GM06990 (cell line): ENCODE data around the gene LACTB.

Experiments used
- DNase-seq: peaks from one replicate; pipeline ENCODE4 v3.0.0-alpha.2; 2011; ENCODE audit not compliant: insufficient read length; ENCODE audit errors: extremely low read depth
- H3K27me3 ChIP-seq: replicated peaks from 2 replicates; pipeline ENCODE4 v1.6.0; 2011; ENCODE audit warnings: low read length; ENCODE audit not compliant: control insufficient read depth, insufficient read depth
- H3K36me3 ChIP-seq: 2 replicates; pipeline ENCODE4 v1.5.1; 2011; ENCODE audit warnings: low read length; ENCODE audit not compliant: control insufficient read depth, insufficient read depth
- H3K4me3 ChIP-seq: replicated peaks from 2 replicates; pipeline ENCODE4 v1.5.1; 2011; ENCODE audit warnings: low read depth, mild to moderate bottlenecking, control low read depth, low read length
- TF ChIP-seq, protein P1 (sequence below): IDR thresholded peaks from 2 replicates; pipeline ENCODE4 v1.5.1; 2011; ENCODE audit warnings: low read length, control low read depth, mild to moderate bottlenecking, inconsistent platforms; ENCODE audit not compliant: insufficient read depth, poor library complexity, severe bottlenecking

LACTB gene

DNA sequence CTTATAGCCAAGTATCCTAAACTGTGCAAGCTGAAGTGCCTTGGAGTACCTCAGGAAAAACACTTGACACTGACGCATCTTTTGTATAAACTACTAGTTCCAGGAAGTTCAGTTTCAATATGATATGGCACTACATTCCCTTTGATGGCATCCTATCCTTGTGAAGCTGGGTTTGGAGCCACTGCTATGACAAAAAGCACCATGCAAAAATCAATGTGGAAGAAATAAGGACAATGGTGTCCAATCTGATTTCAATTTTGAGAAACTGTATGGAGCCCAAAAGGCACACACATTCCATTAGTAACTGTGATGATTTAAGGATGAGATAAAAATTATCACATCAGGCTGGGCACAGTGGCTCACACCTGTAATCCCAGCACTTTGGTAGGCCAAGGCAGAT, 30.0 kb downstream of the LACTB start:
- Histone ChIP-seq H3K4me3 (no peak overlapping the region), H3K27me3 (no peaks in the 10 kb centered on the region), H3K36me3 (peaks cover 6% of the 10 kb centered on the region)
- DNase-seq, result no peak
- TF ChIP-seq, protein P1, sequence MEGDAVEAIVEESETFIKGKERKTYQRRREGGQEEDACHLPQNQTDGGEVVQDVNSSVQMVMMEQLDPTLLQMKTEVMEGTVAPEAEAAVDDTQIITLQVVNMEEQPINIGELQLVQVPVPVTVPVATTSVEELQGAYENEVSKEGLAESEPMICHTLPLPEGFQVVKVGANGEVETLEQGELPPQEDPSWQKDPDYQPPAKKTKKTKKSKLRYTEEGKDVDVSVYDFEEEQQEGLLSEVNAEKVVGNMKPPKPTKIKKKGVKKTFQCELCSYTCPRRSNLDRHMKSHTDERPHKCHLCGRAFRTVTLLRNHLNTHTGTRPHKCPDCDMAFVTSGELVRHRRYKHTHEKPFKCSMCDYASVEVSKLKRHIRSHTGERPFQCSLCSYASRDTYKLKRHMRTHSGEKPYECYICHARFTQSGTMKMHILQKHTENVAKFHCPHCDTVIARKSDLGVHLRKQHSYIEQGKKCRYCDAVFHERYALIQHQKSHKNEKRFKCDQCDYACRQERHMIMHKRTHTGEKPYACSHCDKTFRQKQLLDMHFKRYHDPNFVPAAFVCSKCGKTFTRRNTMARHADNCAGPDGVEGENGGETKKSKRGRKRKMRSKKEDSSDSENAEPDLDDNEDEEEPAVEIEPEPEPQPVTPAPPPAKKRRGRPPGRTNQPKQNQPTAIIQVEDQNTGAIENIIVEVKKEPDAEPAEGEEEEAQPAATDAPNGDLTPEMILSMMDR, result no peak

DNA sequence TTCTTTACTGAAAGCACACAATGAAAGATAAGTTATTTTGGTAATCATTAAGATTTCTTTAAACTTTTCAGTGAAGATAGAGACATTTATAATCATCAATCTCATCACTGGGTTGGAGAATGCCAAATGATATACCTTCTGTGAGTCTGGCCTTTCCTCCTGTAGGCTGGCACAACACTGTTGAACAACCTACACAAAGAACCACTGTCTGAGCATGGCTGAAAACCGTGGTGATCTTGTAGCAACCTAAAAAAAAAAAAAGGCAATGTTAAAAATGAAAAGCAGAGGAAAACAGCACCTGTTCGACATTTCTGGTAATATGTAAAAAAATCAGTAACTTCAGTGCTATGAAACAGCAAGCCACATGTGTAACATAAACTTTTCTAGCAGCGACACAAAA, 33.8 kb downstream of the LACTB start:
- Histone ChIP-seq H3K27me3 (no peaks in the 10 kb centered on the region), H3K4me3 (peak overlapping the region; percentile 75), H3K36me3 (peaks cover 6% of the 10 kb centered on the region)
- TF ChIP-seq, protein P1, result no peak
- DNase-seq, result no peak

DNA sequence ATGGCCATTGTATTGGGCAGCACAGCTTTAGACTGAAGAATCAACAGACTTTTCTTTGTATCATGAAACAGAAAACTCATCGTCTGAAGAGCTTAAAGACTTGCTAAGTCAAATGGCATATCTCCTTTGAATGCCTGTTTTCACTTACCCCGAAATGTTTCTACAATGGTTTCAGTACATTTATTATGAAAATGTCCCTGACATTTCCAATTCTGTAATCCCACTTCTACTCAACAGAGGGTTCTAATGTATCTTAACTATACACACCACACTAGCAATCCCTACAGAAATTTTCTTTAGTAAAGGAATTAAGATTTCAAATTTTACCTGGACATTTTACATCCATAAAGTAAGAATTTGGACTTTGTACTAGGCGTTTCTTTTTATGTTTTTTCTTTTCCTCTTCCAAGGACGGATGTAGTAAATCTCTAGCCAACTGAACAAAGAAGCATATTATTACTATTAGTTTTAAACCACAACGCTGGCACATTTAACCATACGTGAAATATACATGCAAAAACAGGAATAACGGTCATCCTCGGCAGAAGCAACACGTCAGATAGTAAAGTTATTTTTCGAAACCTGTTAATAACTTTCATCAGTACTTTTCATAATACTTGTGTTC, 34.5 kb downstream of the LACTB start:
- TF ChIP-seq, protein P1, result no peak
- Histone ChIP-seq H3K27me3 (no peaks in the 10 kb centered on the region), H3K4me3 (peak overlapping the region; percentile 75), H3K36me3 (peaks cover 6% of the 10 kb centered on the region)
- DNase-seq, result no peak

DNA sequence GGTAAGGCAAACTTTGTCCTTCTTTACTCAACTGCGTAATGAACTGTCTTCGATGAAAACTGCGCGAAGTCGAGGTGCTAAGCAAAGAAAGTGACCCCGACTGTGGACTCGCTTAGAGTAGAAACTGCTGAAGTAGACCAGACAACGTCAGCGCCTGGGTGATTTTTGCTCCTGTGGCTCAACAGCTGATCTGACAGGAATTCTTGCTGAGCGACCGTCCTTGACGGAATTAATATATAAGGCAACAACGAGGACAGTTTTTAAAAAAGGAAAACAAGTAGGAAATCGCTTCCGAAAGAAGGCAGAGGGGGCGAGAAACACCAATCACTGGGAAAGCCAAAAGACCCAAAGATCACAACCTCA, 35.1 kb downstream of the LACTB start:
- H3K36me3 ChIP-seq, result peaks cover 6% of the 10 kb centered on the region
- no peak for DNase-seq
- TF ChIP-seq, protein P1, result no peak
- H3K4me3 ChIP-seq, result peak overlapping the region; percentile 75
- H3K27me3 ChIP-seq, result no peaks in the 10 kb centered on the region

DNA sequence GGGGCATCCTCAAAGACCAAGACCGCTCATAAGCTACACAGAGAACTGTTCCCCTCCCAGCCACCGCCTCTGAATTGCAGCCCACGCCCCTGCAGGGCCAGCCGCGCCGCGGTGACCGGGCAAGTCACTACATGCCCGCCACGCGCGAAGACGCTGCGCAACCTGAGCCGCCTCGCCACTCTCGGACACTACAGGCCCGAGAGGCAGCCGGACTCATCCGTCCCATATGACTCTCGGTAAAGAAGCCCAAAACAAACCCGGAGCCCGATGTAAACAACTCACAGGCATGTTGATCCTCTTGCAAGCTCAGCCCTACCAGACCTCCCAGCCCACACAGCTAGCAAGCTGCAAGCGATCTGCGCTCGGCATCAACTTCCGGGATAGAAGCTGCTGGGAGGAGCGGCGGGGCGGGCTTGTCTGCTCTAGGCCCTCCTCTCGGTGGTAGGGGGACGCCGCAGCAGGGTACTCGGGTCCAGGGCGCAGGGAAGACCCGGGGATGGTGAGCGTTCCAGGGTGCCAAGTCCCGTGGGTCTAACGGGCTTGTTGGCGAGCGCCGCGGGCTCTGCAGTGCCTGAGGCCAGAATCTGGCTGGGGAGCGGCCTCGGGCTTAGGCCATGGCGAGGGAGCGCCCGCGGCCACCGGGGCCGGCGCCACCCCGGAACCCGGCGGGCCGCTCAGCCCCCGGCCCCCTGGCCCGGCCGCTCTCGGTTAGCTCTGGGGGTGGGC, 35.6 kb downstream of the LACTB start, which contains the start of gene RPS27L:
Gene RPS27L, minus strand, starts transcription at position 360 of the 726 bp plus-strand sequence. Its CDS starts 72 bp downstream, at position 288.
- H3K27me3 ChIP-seq, result no peaks in the 10 kb centered on the region
- peaks cover 2% of the 10 kb centered on the region for H3K36me3 ChIP-seq
- H3K4me3 ChIP-seq, result peak within 1 kb of the TSS; percentile 75
- TF ChIP-seq, protein P1, result no peak
- peak; percentile 89 for DNase-seq
